HAP-1 (cell line): ENCODE results near the gene TMCO4.
A peak's percentile ranks its signal among the peaks of the same experiment; 100 is the strongest.

Experiments used
- DNase-seq, 2 experiments: peaks; one replicate each; pipeline ENCODE4 v3.0.0-alpha.2; 2016 to 2020; ENCODE audit warnings: low spot score in 2 of 2
- H3K27me3 ChIP-seq: fragments of 250-450 bp; sonication (Bioruptor Pico); 2 replicates; pipeline ENCODE4 v1.5.1; 2020; ENCODE audit warnings: low read depth, mild to moderate bottlenecking, moderate library complexity
- H3K36me3 ChIP-seq: fragments of 250-450 bp; sonication (Bioruptor Pico); replicated peaks from 2 replicates; pipeline ENCODE4 v1.5.1; 2020; ENCODE audit warnings: mild to moderate bottlenecking
- H3K4me1 ChIP-seq: fragments of 250-450 bp; sonication (Bioruptor Pico); 2 replicates; pipeline ENCODE4 v1.5.1; 2020; ENCODE audit warnings: mild to moderate bottlenecking
- H3K4me3 ChIP-seq: fragments of 250-450 bp; sonication (Bioruptor Pico); 2 replicates; pipeline ENCODE4 v1.5.1; 2020; ENCODE audit warnings: mild to moderate bottlenecking, moderate library complexity
- H3K9me3 ChIP-seq: fragments of 250-450 bp; sonication (Bioruptor Pico); 2 replicates; pipeline ENCODE4 v1.5.1; 2020; ENCODE audit warnings: mild to moderate bottlenecking, moderate library complexity
- in situ Hi-C: fragments of 300-500 bp; cut with MboI; formaldehyde crosslinking; loops from 3 replicates; pipeline ENCODE4 v1.14.3; 2020; ENCODE audit warnings: low sequenced_read_pairs, inconsistent platforms, mixed read lengths

Gene TMCO4

GRCh38 chr1:19739628-19740027, 60.1 kb downstream of the TMCO4 start:
- in situ Hi-C loops: no loop called here
- Histone ChIP-seq H3K4me3 (no peak overlapping the region), H3K4me1 (no peaks in the 10 kb centered on the region), H3K9me3 (no peaks in the 10 kb centered on the region), H3K27me3 (no peaks in the 10 kb centered on the region), H3K36me3 (no peaks in the 10 kb centered on the region)
- no peak for DNase-seq

GRCh38 chr1:19738669-19739068, 61.0 kb downstream of the TMCO4 start:
- H3K4me1 ChIP-seq: no peaks in the 10 kb centered on the region
- no peak overlapping the region for H3K4me3 ChIP-seq
- H3K27me3 ChIP-seq: no peaks in the 10 kb centered on the region
- DNase-seq: no peak
- no peaks in the 10 kb centered on the region for H3K36me3 ChIP-seq
- H3K9me3 ChIP-seq: no peaks in the 10 kb centered on the region
- in situ Hi-C loops: no loop called here

- no peak for DNase-seq
- in situ Hi-C loops: no loop called here
- Histone ChIP-seq H3K4me3 (no peak overlapping the region), H3K27me3 (no peaks in the 10 kb centered on the region), H3K36me3 (no peaks in the 10 kb centered on the region), H3K9me3 (no peaks in the 10 kb centered on the region), H3K4me1 (no peaks in the 10 kb centered on the region)
These were observed 61.6 kb downstream of the TMCO4 start for GRCh38 chr1:19738076-19738475.

GRCh38 chr1:19737104-19737825, 62.5 kb downstream of the TMCO4 start:
- DNase-seq: no peak
- Histone ChIP-seq H3K4me3 (no peak overlapping the region), H3K4me1 (no peaks in the 10 kb centered on the region), H3K9me3 (no peaks in the 10 kb centered on the region), H3K36me3 (no peaks in the 10 kb centered on the region), H3K27me3 (no peaks in the 10 kb centered on the region)
- in situ Hi-C loops: no loop called here

GRCh38 chr1:19735440-19736127, 64.1 kb downstream of the TMCO4 start:
- in situ Hi-C loops: no loop called here
- H3K27me3 ChIP-seq: no peaks in the 10 kb centered on the region
- no peaks in the 10 kb centered on the region for H3K36me3 ChIP-seq
- no peaks in the 10 kb centered on the region for H3K9me3 ChIP-seq
- no peak for DNase-seq
- no peak overlapping the region for H3K4me3 ChIP-seq
- no peaks in the 10 kb centered on the region for H3K4me1 ChIP-seq

- Histone ChIP-seq H3K4me1 (no peaks in the 10 kb centered on the region), H3K4me3 (no peak overlapping the region), H3K27me3 (no peaks in the 10 kb centered on the region), H3K9me3 (peaks cover 8% of the 10 kb centered on the region), H3K36me3 (no peaks in the 10 kb centered on the region)
- DNase-seq: no peak
- in situ Hi-C loops: no loop called here
These were observed 65.2 kb downstream of the TMCO4 start for GRCh38 chr1:19734472-19734999.

GRCh38 chr1:19734056-19734455, 65.7 kb downstream of the TMCO4 start:
- Histone ChIP-seq H3K4me3 (no peak overlapping the region), H3K4me1 (no peaks in the 10 kb centered on the region), H3K27me3 (no peaks in the 10 kb centered on the region), H3K9me3 (peaks cover 8% of the 10 kb centered on the region), H3K36me3 (no peaks in the 10 kb centered on the region)
- in situ Hi-C loops: no loop called here
- no peak for DNase-seq

GRCh38 chr1:19733615-19734014, 66.1 kb downstream of the TMCO4 start:
- H3K27me3 ChIP-seq: no peaks in the 10 kb centered on the region
- no peaks in the 10 kb centered on the region for H3K36me3 ChIP-seq
- H3K9me3 ChIP-seq: peaks cover 8% of the 10 kb centered on the region
- DNase-seq: no peak
- in situ Hi-C loops: no loop called here
- no peaks in the 10 kb centered on the region for H3K4me1 ChIP-seq
- no peak overlapping the region for H3K4me3 ChIP-seq

- DNase-seq: no peak
- in situ Hi-C loops: no loop called here
- no peaks in the 10 kb centered on the region for H3K4me1 ChIP-seq
- H3K27me3 ChIP-seq: no peaks in the 10 kb centered on the region
- no peaks in the 10 kb centered on the region for H3K36me3 ChIP-seq
- no peak overlapping the region for H3K4me3 ChIP-seq
- H3K9me3 ChIP-seq: peaks cover 8% of the 10 kb centered on the region
These were observed 68.3 kb downstream of the TMCO4 start for GRCh38 chr1:19731311-19731821.

- in situ Hi-C loops: no loop called here
- H3K4me1 ChIP-seq: no peaks in the 10 kb centered on the region
These were observed 68.9 kb downstream of the TMCO4 start for GRCh38 chr1:19730793-19731192.

GRCh38 chr1:19730232-19730631, 69.5 kb downstream of the TMCO4 start:
- DNase-seq: no peak
- Histone ChIP-seq H3K36me3 (no peaks in the 10 kb centered on the region), H3K4me3 (no peak overlapping the region), H3K27me3 (no peaks in the 10 kb centered on the region), H3K4me1 (no peaks in the 10 kb centered on the region), H3K9me3 (peaks cover 8% of the 10 kb centered on the region)
- in situ Hi-C loops: no loop called here

More at GRCh38 chr1:19730793-19731192, 68.9 kb downstream of the TMCO4 start:
- Histone ChIP-seq H3K4me3 (no peak overlapping the region), H3K36me3 (no peaks in the 10 kb centered on the region), H3K27me3 (no peaks in the 10 kb centered on the region), H3K9me3 (peaks cover 8% of the 10 kb centered on the region)
- DNase-seq: peak in 1 of 2 experiments; percentile 27

- DNase-seq: no peak
- Histone ChIP-seq H3K27me3 (no peaks in the 10 kb centered on the region), H3K4me3 (no peak overlapping the region), H3K9me3 (peaks cover 8% of the 10 kb centered on the region), H3K4me1 (no peaks in the 10 kb centered on the region), H3K36me3 (no peaks in the 10 kb centered on the region)
- in situ Hi-C loops: no loop called here
These were observed 71.1 kb downstream of the TMCO4 start for GRCh38 chr1:19728413-19729145.

- in situ Hi-C loops: no loop called here
- H3K9me3 ChIP-seq: peaks cover 8% of the 10 kb centered on the region
- DNase-seq: no peak
- no peaks in the 10 kb centered on the region for H3K4me1 ChIP-seq
- H3K27me3 ChIP-seq: no peaks in the 10 kb centered on the region
- H3K36me3 ChIP-seq: no peaks in the 10 kb centered on the region
- no peak overlapping the region for H3K4me3 ChIP-seq
These were observed 74.1 kb downstream of the TMCO4 start for GRCh38 chr1:19725606-19726005.

- no peak for DNase-seq
- Histone ChIP-seq H3K4me1 (no peaks in the 10 kb centered on the region), H3K9me3 (no peaks in the 10 kb centered on the region), H3K4me3 (no peak overlapping the region), H3K36me3 (no peaks in the 10 kb centered on the region), H3K27me3 (no peaks in the 10 kb centered on the region)
- in situ Hi-C loops: no loop called here
These were observed 75.8 kb downstream of the TMCO4 start for GRCh38 chr1:19723874-19724273.
